PC-3 (cell line): Measurements from ENCODE around the gene ZDHHC8.

Experiments
- EZH2 ChIP-seq: fragments of 300-600 bp; sonication (generic); IDR thresholded peaks from one replicate; pipeline ENCODE4 v1.6.1; 2017; ENCODE audit warnings: antibody characterized with exemption, mild to moderate bottlenecking, low read length; ENCODE audit not compliant: unreplicated experiment
- EZH2phosphoT487 ChIP-seq: fragments of 300-600 bp; sonication (generic); IDR thresholded peaks from 2 replicates; pipeline ENCODE4 v1.6.1; 2018; ENCODE audit warnings: mild to moderate bottlenecking, antibody characterized with exemption, low read length, borderline replicate concordance
- TF ChIP-seq, protein P1 (sequence below): fragments of 300-600 bp; sonication (generic); conservative IDR thresholded peaks from 2 replicates; pipeline ENCODE4 v1.5.1; 2017; ENCODE audit warnings: antibody characterized with exemption, low read depth, mild to moderate bottlenecking, low read length

GRCh38 chr22:20106849-20107237, 24.8 kb upstream of the ZDHHC8 start:
- TF ChIP-seq EZH2 (no peak), EZH2phosphoT487 (no peak)
- TF ChIP-seq, protein P1, sequence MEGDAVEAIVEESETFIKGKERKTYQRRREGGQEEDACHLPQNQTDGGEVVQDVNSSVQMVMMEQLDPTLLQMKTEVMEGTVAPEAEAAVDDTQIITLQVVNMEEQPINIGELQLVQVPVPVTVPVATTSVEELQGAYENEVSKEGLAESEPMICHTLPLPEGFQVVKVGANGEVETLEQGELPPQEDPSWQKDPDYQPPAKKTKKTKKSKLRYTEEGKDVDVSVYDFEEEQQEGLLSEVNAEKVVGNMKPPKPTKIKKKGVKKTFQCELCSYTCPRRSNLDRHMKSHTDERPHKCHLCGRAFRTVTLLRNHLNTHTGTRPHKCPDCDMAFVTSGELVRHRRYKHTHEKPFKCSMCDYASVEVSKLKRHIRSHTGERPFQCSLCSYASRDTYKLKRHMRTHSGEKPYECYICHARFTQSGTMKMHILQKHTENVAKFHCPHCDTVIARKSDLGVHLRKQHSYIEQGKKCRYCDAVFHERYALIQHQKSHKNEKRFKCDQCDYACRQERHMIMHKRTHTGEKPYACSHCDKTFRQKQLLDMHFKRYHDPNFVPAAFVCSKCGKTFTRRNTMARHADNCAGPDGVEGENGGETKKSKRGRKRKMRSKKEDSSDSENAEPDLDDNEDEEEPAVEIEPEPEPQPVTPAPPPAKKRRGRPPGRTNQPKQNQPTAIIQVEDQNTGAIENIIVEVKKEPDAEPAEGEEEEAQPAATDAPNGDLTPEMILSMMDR: no peak
